GM12878 (cell line): ENCODE results near the gene OSBPL5. TPM values are rescaled to one million over a fixed set of nuclear protein-coding genes. Genes with fewer than 3 reads are reported as not detected.

Experiments used
- MYB ChIP-seq: fragments of 150-350 bp; IDR thresholded peaks from 2 replicates; pipeline ENCODE4 v1.6.1; 2014; ENCODE audit warnings: mild to moderate bottlenecking, low read depth, low read length, borderline replicate concordance
- SPI1 ChIP-seq: IDR thresholded peaks from 2 replicates; pipeline ENCODE4 v1.6.1; 2011; ENCODE audit warnings: low read depth, mild to moderate bottlenecking, low read length, moderate library complexity, borderline replicate concordance; ENCODE audit not compliant: insufficient read depth
- STAT1 ChIP-seq: fragments of 450-650 bp; conservative IDR thresholded peaks from 2 replicates; pipeline ENCODE4 v1.6.1; 2014; ENCODE audit warnings: antibody characterized with exemption, mild to moderate bottlenecking
- ZBTB4 ChIP-seq: fragments of 450-650 bp; formaldehyde crosslinking; IDR thresholded peaks from 2 replicates; pipeline ENCODE4 v1.4.0; 2022; ENCODE audit warnings: mild to moderate bottlenecking, moderate library complexity
- ZBTB40 ChIP-seq: fragments of 450-650 bp; IDR thresholded peaks from 2 replicates; pipeline ENCODE4 v1.6.1; 2016; ENCODE audit warnings: mild to moderate bottlenecking, moderate library complexity, borderline replicate concordance
- polyA plus RNA-seq, 11 experiments: library from polyadenylated mRNA; depleted of rRNA in 4 of 11; unstranded in 6 of 11; stranded (reverse) in 5 of 11; fragments of >200 nt; fragmentation: Nextera tagmentation in 4 of 11; fragmentation: Illumina TruSeq in 1 of 11; extraction: Ambion mirVana in 4 of 11; extraction: Trizol in 1 of 11; gene quantifications; 1 replicate in 1 of 11; 2 replicates in 10 of 11; pipeline versions ENCODE4 v1.2.1 to v1.2.3, GENCODE V29; 2011 to 2016; ENCODE audit warnings: inconsistent platforms in 2 of 11, missing spikeins in 2 of 11, low read depth in 1 of 11
- total RNA-seq, 4 experiments: library from RNA; depleted of rRNA in 3 of 4; stranded (reverse); fragments of >200 nt in 3 of 4; fragmentation: Illumina TruSeq in 1 of 4; extraction: Trizol in 1 of 4; gene quantifications; 2 replicates each; pipeline versions ENCODE4 v1.2.1 to v1.2.3, GENCODE V29; 2013 to 2021

OSBPL5 gene
- total and polyA plus RNA-seq, 10 of the 15 experiments (the other 5 are each of a cell fraction or from before 2014, with no cell fraction given), result not detected

GRCh38 chr11:3087373-3087772, 77.7 kb downstream of the OSBPL5 start (continued):
- TF ChIP-seq ZBTB40 (no peak), MYB (no peak), STAT1 (no peak), ZBTB4 (no peak), SPI1 (no peak)
